ENCODE data around the gene MYL6B. TPM values are rescaled to one million over a fixed set of nuclear protein-coding genes. Genes with fewer than 3 reads are reported as not detected.

Gene MYL6B
- total RNA-seq, 1 donor from 2014 or later, result 68.9 TPM

GRCh38 chr12:56160193-56160763 lies 7.9 kb downstream of the MYL6B start:
- intact Hi-C loops (cut with micrococcal nuclease), result loop anchor here (1.0 to 2.0 kb wide), 2 partner anchors 8 to 29 kb away; partner anchors contain the start of genes MYL6B and SMARCC2
- no peaks in the 10 kb centered on the region for H3K9me3 Mint-ChIP-seq

GRCh38 chr12:56160894-56161689 lies 8.7 kb downstream of the MYL6B start:
- no peaks in the 10 kb centered on the region for H3K27me3 Mint-ChIP-seq
- H3K9me3 Mint-ChIP-seq, result no peaks in the 10 kb centered on the region
- H3K36me3 Mint-ChIP-seq (ENCODE audit: low read depth), result peaks cover 69% of the 10 kb centered on the region
- peak overlapping the region; percentile 100 for H3K4me3 Mint-ChIP-seq
- DNase-seq, result no peak
- H3K4me1 Mint-ChIP-seq, result peaks cover 37% of the 10 kb centered on the region
- H3K27ac Mint-ChIP-seq, result peak overlapping the region; percentile 94
- intact Hi-C loops (cut with micrococcal nuclease), result loop anchor here (1.0 to 2.0 kb wide), 2 partner anchors 9 to 28 kb away; partner anchors contain the start of genes MYL6B and SMARCC2

More at GRCh38 chr12:56160193-56160763, 7.9 kb downstream of the MYL6B start:
- peaks cover 40% of the 10 kb centered on the region for H3K4me1 Mint-ChIP-seq
- peak overlapping the region; percentile 94 for H3K27ac Mint-ChIP-seq
- H3K36me3 Mint-ChIP-seq (ENCODE audit: low read depth), result peaks cover 69% of the 10 kb centered on the region
- H3K27me3 Mint-ChIP-seq, result no peaks in the 10 kb centered on the region
- peak; percentile 90 for DNase-seq
- H3K4me3 Mint-ChIP-seq, result peak overlapping the region; percentile 100

- intact Hi-C loops (cut with micrococcal nuclease), result loop anchor here (2.0 kb wide), 1 partner anchor 27 kb away; the partner anchor contains the start of gene SMARCC2
- Mint-ChIP-seq H3K4me3 (peak overlapping the region; percentile 100), H3K27ac (peak overlapping the region; percentile 60), H3K4me1 (peaks cover 37% of the 10 kb centered on the region), H3K9me3 (no peaks in the 10 kb centered on the region), H3K36me3 (ENCODE audit: low read depth) (peaks cover 70% of the 10 kb centered on the region), H3K27me3 (no peaks in the 10 kb centered on the region)
- DNase-seq, result no peak
Measured at GRCh38 chr12:56161690-56162351, 9.4 kb downstream of the MYL6B start.

GRCh38 chr12:56162468-56163290 lies 10.3 kb downstream of the MYL6B start:
- H3K9me3 Mint-ChIP-seq, result no peaks in the 10 kb centered on the region
- no peak for DNase-seq
- H3K36me3 Mint-ChIP-seq (ENCODE audit: low read depth), result peaks cover 74% of the 10 kb centered on the region
- intact Hi-C loops (cut with micrococcal nuclease), result no loop called here
- H3K4me1 Mint-ChIP-seq, result peaks cover 33% of the 10 kb centered on the region
- no peak overlapping the region for H3K4me3 Mint-ChIP-seq
- H3K27ac Mint-ChIP-seq, result peak overlapping the region; percentile 32
- H3K27me3 Mint-ChIP-seq, result no peaks in the 10 kb centered on the region

GRCh38 chr12:56163533-56164344 lies 11.4 kb downstream of the MYL6B start:
- no peaks in the 10 kb centered on the region for H3K27me3 Mint-ChIP-seq
- H3K36me3 Mint-ChIP-seq (ENCODE audit: low read depth), result peaks cover 78% of the 10 kb centered on the region

GRCh38 chr12:56164345-56164729 lies 11.9 kb downstream of the MYL6B start:
- no peaks in the 10 kb centered on the region for H3K27me3 Mint-ChIP-seq
- intact Hi-C loops (cut with micrococcal nuclease), result no loop called here
- H3K9me3 Mint-ChIP-seq, result no peaks in the 10 kb centered on the region
- no peak overlapping the region for H3K27ac Mint-ChIP-seq
- H3K4me1 Mint-ChIP-seq, result peaks cover 30% of the 10 kb centered on the region
- DNase-seq, result no peak
- no peak overlapping the region for H3K4me3 Mint-ChIP-seq
- H3K36me3 Mint-ChIP-seq (ENCODE audit: low read depth), result peaks cover 75% of the 10 kb centered on the region

More at GRCh38 chr12:56163533-56164344, 11.4 kb downstream of the MYL6B start:
- DNase-seq, result no peak
- Mint-ChIP-seq H3K27ac (peak overlapping the region; percentile 67), H3K4me3 (no peak overlapping the region), H3K9me3 (no peaks in the 10 kb centered on the region), H3K4me1 (peaks cover 35% of the 10 kb centered on the region)
- intact Hi-C loops (cut with micrococcal nuclease), result no loop called here

- H3K27ac Mint-ChIP-seq, result peak overlapping the region; percentile 66
- H3K9me3 Mint-ChIP-seq, result no peaks in the 10 kb centered on the region
- intact Hi-C loops (cut with micrococcal nuclease), result no loop called here
- H3K4me1 Mint-ChIP-seq, result peaks cover 22% of the 10 kb centered on the region
- H3K36me3 Mint-ChIP-seq (ENCODE audit: low read depth), result peaks cover 75% of the 10 kb centered on the region
- no peak for DNase-seq
- H3K27me3 Mint-ChIP-seq, result no peaks in the 10 kb centered on the region
- H3K4me3 Mint-ChIP-seq, result no peak overlapping the region
Measured at GRCh38 chr12:56165369-56165768, 13.0 kb downstream of the MYL6B start.

- no peak for DNase-seq
- Mint-ChIP-seq H3K27ac (no peak overlapping the region), H3K27me3 (no peaks in the 10 kb centered on the region), H3K4me1 (peaks cover 5% of the 10 kb centered on the region), H3K9me3 (no peaks in the 10 kb centered on the region), H3K4me3 (no peak overlapping the region), H3K36me3 (ENCODE audit: low read depth) (peaks cover 77% of the 10 kb centered on the region)
- intact Hi-C loops (cut with micrococcal nuclease), result no loop called here
Measured at GRCh38 chr12:56169229-56169759, 16.9 kb downstream of the MYL6B start.

- intact Hi-C loops (cut with micrococcal nuclease), result no loop called here
- Mint-ChIP-seq H3K27me3 (no peaks in the 10 kb centered on the region), H3K4me1 (peaks cover 5% of the 10 kb centered on the region), H3K9me3 (no peaks in the 10 kb centered on the region), H3K4me3 (no peak overlapping the region), H3K36me3 (ENCODE audit: low read depth) (peaks cover 77% of the 10 kb centered on the region), H3K27ac (no peak overlapping the region)
- DNase-seq, result no peak
Measured at GRCh38 chr12:56172839-56173238, 20.5 kb downstream of the MYL6B start.

GRCh38 chr12:56178347-56178746 lies 26.0 kb downstream of the MYL6B start:
- no peak for DNase-seq
- Mint-ChIP-seq H3K9me3 (no peaks in the 10 kb centered on the region), H3K36me3 (ENCODE audit: low read depth) (peaks cover 65% of the 10 kb centered on the region), H3K27ac (no peak overlapping the region), H3K27me3 (no peaks in the 10 kb centered on the region), H3K4me3 (no peak overlapping the region), H3K4me1 (peaks cover 3% of the 10 kb centered on the region)
- intact Hi-C loops (cut with micrococcal nuclease), result no loop called here

GRCh38 chr12:56186957-56187356 lies 34.6 kb downstream of the MYL6B start:
- Mint-ChIP-seq H3K27me3 (no peaks in the 10 kb centered on the region), H3K4me1 (peaks cover 32% of the 10 kb centered on the region), H3K27ac (peak overlapping the region; percentile 67), H3K9me3 (no peaks in the 10 kb centered on the region), H3K36me3 (ENCODE audit: low read depth) (peaks cover 36% of the 10 kb centered on the region), H3K4me3 (peak overlapping the region; percentile 97)
- DNase-seq, result no peak
- intact Hi-C loops (cut with micrococcal nuclease), result no loop called here

- H3K27me3 Mint-ChIP-seq, result no peaks in the 10 kb centered on the region
- peak; percentile 70 for DNase-seq
- H3K4me1 Mint-ChIP-seq, result peaks cover 39% of the 10 kb centered on the region
- H3K4me3 Mint-ChIP-seq, result peak overlapping the region; percentile 97
- no peaks in the 10 kb centered on the region for H3K9me3 Mint-ChIP-seq
- intact Hi-C loops (cut with micrococcal nuclease), result loop anchor here (2.0 kb wide), 2 partner anchors 27 to 35 kb away; partner anchors contain the start of gene MYL6B
- peak overlapping the region; percentile 86 for H3K27ac Mint-ChIP-seq
- peaks cover 37% of the 10 kb centered on the region for H3K36me3 Mint-ChIP-seq (ENCODE audit: low read depth)
Measured at GRCh38 chr12:56188131-56188777, 35.9 kb downstream of the MYL6B start.
